Esophagus squamous epithelium (tissue), 5 donors: ENCODE results near the gene HEBP1. TPM values are rescaled to one million over a fixed set of nuclear protein-coding genes. Genes with fewer than 3 reads are reported as not detected.

Experiments
- DNase-seq: peaks from one replicate; lab custom pipeline; 2025; lab: John Stamatoyannopoulos, UW
- H3K27ac ChIP-seq, 4 donors: fragments of 200-600 bp; sonication (generic); one replicate each; pipeline ENCODE4 v1.5.1; 2016 to 2019; ENCODE audit warnings: mild to moderate bottlenecking in 1 of 4
- H3K27me3 ChIP-seq, 4 donors: fragments of 200-600 bp; sonication (generic); 1 replicate in 3 of 4; 2 replicates in 1 of 4; pipeline versions ENCODE4 v1.5.1 to v1.6.0; 2017 to 2021; ENCODE audit warnings: antibody characterized with exemption in 1 of 4
- H3K36me3 ChIP-seq, 3 donors: fragments of 200-600 bp; sonication (generic); one replicate each; pipeline ENCODE4 v1.5.1; 2016 to 2019
- H3K4me1 ChIP-seq, 3 donors: fragments of 200-600 bp; sonication (generic); one replicate each; pipeline ENCODE4 v1.5.1; 2017 to 2019
- H3K4me3 ChIP-seq, 4 donors: fragments of 200-600 bp; sonication (generic); 1 replicate in 3 of 4; 2 replicates in 1 of 4; pipeline ENCODE4 v1.5.1; 2016 to 2019; ENCODE audit warnings: mild to moderate bottlenecking in 2 of 4, moderate library complexity in 1 of 4
- H3K9me3 ChIP-seq, 3 donors: fragments of 200-600 bp; sonication (generic); one replicate each; pipeline ENCODE4 v1.5.1; 2016 to 2019
- POLR2A ChIP-seq, 4 donors: fragments of 450-650 bp; IDR thresholded peaks; one replicate each; pipeline ENCODE4 v1.6.1; 2017; ENCODE audit warnings: antibody characterized with exemption in 4 of 4, mild to moderate bottlenecking in 4 of 4, moderate library complexity in 3 of 4
- WGBS, 2 donors: methylation state at CpG; one replicate each; pipeline ENCODE4 v1.1.5; 2018; 5-methylcytosine and 5-hydroxymethylcytosine counted together
- intact Hi-C: fragments of 100-400 bp; cut with DNase I; formaldehyde crosslinking; loops from one replicate; pipeline ENCODE4 v1.15.0; 2022
- total RNA-seq, 4 donors: library from RNA; depleted of rRNA; stranded (reverse); fragments of >200 nt; gene quantifications; one replicate each; pipeline ENCODE4 v1.1.0, GENCODE V29; 2016
- TF ChIP-seq, protein P1 (sequence below), 6 experiments: fragments of 450-650 bp in 4 of 6; fragments of 200-600 bp in 2 of 6; sonication (generic) in 2 of 6; IDR thresholded peaks; one replicate each; pipeline ENCODE4 v1.5.1; 2016 to 2019; ENCODE audit warnings: antibody characterized with exemption in 6 of 6, mild to moderate bottlenecking in 4 of 6, moderate library complexity in 4 of 6
- donor health status: DM: yes; HTN: yes; CAD: no.

The HEBP1 gene
- total RNA-seq, 4 donors from 2014 or later = 17.0 to 50.9 (median 23.9) TPM

DNA sequence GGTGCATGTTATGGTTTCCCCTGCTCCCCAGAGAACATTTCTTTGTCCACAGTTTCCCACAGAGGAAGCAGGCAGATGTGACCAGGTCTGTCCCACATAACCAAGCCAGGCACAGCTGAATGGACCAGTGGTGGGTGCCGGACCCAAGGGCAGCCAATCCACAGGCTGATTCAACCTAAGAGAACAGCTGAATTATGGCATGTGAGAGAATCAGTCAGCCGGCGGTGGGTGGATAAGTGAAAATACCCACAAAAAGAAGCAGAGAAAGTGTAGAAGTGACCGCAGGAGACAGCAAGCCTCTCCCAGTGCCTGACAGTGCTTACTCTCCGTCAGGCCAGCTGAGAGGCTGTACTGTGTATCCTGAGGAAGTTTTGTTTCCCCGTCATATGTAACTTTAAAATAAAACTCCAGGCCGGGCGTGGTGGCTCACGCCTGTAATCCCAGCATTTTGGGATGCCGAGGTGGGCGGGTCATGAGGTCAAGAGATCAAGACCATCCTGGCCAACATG lies 63.0 kb downstream of the HEBP1 start:
- H3K9me3 ChIP-seq = no peaks in the 10 kb centered on the region
- no peaks in the 10 kb centered on the region for H3K27me3 ChIP-seq
- no peak overlapping the region for H3K4me3 ChIP-seq
- TF ChIP-seq POLR2A (IDR thresholded peaks at IDR 0.05) = no peak
- TF ChIP-seq, protein P1, sequence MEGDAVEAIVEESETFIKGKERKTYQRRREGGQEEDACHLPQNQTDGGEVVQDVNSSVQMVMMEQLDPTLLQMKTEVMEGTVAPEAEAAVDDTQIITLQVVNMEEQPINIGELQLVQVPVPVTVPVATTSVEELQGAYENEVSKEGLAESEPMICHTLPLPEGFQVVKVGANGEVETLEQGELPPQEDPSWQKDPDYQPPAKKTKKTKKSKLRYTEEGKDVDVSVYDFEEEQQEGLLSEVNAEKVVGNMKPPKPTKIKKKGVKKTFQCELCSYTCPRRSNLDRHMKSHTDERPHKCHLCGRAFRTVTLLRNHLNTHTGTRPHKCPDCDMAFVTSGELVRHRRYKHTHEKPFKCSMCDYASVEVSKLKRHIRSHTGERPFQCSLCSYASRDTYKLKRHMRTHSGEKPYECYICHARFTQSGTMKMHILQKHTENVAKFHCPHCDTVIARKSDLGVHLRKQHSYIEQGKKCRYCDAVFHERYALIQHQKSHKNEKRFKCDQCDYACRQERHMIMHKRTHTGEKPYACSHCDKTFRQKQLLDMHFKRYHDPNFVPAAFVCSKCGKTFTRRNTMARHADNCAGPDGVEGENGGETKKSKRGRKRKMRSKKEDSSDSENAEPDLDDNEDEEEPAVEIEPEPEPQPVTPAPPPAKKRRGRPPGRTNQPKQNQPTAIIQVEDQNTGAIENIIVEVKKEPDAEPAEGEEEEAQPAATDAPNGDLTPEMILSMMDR (IDR thresholded peaks at IDR 0.05) = no peak
- WGBS, 2 donors = 88 to 98% methylated on average over 11 of the region's 11 CpGs
- no peak overlapping the region for H3K27ac ChIP-seq
- H3K36me3 ChIP-seq = no peaks in the 10 kb centered on the region
- intact Hi-C loops = no loop called here
- no peak for DNase-seq
- no peaks in the 10 kb centered on the region for H3K4me1 ChIP-seq

DNA sequence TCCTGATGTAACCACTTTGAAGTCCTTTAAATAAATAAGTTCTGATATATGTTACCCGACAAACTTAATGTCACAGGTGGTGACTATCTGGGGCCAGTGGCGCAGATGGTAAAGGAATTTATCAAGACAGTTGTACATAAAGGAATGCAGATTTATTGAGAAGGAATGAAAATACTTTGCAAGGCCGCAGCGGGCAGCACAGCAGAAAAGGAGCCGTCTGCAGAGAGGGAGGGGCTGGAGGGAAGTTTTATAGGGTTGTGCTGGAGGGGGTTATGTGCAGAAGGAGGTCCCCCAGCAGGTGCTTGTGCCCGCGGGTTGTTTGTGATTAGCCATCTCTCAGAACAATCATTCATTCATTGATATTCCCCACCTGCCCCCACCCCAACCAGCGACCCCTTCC lies 65.5 kb downstream of the HEBP1 start:
- 61 to 76% methylated on average over 7 to 8 of the region's 8 CpGs for WGBS, 2 donors
- DNase-seq = no peak
- peaks cover 0 to 5% (median 0%) of the 10 kb centered on the region in 3 donors for H3K36me3 ChIP-seq
- H3K27ac ChIP-seq = no peak overlapping the region
- intact Hi-C loops = no loop called here
- no peaks in the 10 kb centered on the region for H3K9me3 ChIP-seq
- no peak overlapping the region for H3K4me3 ChIP-seq
- TF ChIP-seq, protein P1 (IDR thresholded peaks at IDR 0.05) = no peak
- no peak for TF ChIP-seq POLR2A (IDR thresholded peaks at IDR 0.05)
- H3K27me3 ChIP-seq = no peaks in the 10 kb centered on the region
- no peaks in the 10 kb centered on the region for H3K4me1 ChIP-seq

DNA sequence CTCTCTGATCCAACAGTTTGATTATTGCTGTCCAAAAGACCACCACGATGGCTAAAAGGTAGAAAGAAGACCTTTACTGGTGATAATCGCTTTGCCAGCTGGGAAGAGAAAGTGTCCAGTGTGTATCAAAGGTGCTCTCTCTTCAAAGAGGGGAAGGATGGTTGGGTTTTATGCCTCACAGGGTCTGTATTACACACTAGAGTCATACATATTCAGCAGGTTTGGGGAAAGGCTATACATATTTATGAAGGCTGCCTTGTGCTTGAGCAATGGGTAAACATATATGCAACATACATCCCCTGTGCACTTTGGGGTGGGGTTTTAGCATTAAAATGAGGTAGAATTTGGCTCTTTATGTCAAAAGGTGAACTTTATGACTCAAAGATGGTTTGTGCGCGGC lies 66.3 kb downstream of the HEBP1 start:
- intact Hi-C loops = no loop called here
- DNase-seq = no peak
- no peak overlapping the region for H3K27ac ChIP-seq
- H3K4me3 ChIP-seq = no peak overlapping the region
- 88 to 97% methylated on average over 4 of the region's 4 CpGs for WGBS, 2 donors
- no peaks in the 10 kb centered on the region for H3K27me3 ChIP-seq
- H3K4me1 ChIP-seq = no peaks in the 10 kb centered on the region
- TF ChIP-seq, protein P1 (IDR thresholded peaks at IDR 0.05) = no peak
- TF ChIP-seq POLR2A (IDR thresholded peaks at IDR 0.05) = no peak
- H3K9me3 ChIP-seq = no peaks in the 10 kb centered on the region
- peaks cover 0 to 6% (median 0%) of the 10 kb centered on the region in 3 donors for H3K36me3 ChIP-seq

DNA sequence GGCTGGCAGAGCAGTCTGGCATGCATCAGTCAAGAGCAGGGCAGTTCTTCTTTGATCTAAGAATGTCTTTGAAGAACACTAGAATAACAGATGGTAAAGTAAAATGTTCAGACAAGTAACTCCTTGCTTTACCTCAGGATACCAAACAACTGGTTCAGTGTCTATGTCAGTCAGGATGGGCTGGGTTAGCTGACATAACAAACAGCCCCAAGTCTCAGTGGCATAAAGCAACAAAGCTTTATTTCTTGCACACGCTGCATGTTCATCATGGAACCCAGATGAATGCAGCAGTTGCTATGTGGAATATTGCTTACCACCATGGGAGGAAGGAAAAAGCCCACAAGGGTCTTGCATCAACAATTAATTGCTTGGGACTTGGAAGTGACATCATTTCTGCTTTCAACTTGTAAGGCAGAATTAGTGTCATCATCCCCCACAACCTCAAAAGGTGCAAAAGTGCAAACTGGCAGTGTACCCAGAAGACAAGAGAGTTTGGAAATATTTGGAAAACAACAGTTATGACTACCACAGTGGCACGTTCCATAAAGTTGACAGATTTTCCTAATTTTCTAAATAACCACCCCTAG lies 69.3 kb downstream of the HEBP1 start:
- H3K4me3 ChIP-seq = no peak overlapping the region
- H3K36me3 ChIP-seq = peaks cover 0 to 6% (median 0%) of the 10 kb centered on the region in 3 donors
- H3K27ac ChIP-seq = no peak overlapping the region
- DNase-seq = no peak
- H3K4me1 ChIP-seq = peaks cover 0 to 15% (median 9%) of the 10 kb centered on the region in 3 donors
- TF ChIP-seq POLR2A (IDR thresholded peaks at IDR 0.05) = no peak
- TF ChIP-seq, protein P1 (IDR thresholded peaks at IDR 0.05) = no peak
- intact Hi-C loops = no loop called here
- no peaks in the 10 kb centered on the region for H3K9me3 ChIP-seq
- 72 to 92% methylated on average over 2 of the region's 2 CpGs for WGBS, 2 donors
- H3K27me3 ChIP-seq = no peaks in the 10 kb centered on the region

DNA sequence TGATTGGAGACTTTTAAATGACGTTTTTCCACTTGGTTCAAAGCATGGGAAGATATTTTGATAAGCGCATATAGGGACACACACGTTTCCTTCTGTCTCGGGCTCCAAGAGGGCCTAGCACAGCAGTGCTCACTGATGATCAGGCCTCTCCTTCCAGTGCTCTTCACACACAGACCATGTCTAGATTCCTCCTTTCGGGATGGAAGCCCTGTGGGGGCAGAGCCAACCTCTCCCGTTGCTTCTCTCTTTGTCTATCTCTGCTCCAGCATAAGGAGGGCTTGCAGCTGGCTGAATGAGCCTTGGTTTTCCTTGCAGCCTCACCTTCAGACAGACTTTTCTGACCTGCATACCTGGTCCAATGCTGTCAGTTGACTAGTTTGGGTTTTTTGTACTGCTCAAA lies 70.4 kb downstream of the HEBP1 start:
- peaks cover 0 to 18% (median 11%) of the 10 kb centered on the region in 3 donors for H3K4me1 ChIP-seq
- intact Hi-C loops = no loop called here
- no peak for DNase-seq
- no peaks in the 10 kb centered on the region for H3K27me3 ChIP-seq
- no peak overlapping the region for H3K27ac ChIP-seq
- no peaks in the 10 kb centered on the region for H3K9me3 ChIP-seq
- TF ChIP-seq, protein P1 (IDR thresholded peaks at IDR 0.05) = no peak
- TF ChIP-seq POLR2A (IDR thresholded peaks at IDR 0.05) = no peak
- no peak overlapping the region for H3K4me3 ChIP-seq
- 83 to 95% methylated on average over 5 to 6 of the region's 6 CpGs for WGBS, 2 donors
- peaks cover 0 to 6% (median 0%) of the 10 kb centered on the region in 3 donors for H3K36me3 ChIP-seq
